HEK293 (cell line): ENCODE data around the gene DPH2.

Experiments
- EGR2 ChIP-seq: fragments of 450-650 bp; formaldehyde crosslinking; IDR thresholded peaks from 2 replicates; pipeline ENCODE4 v1.5.1; 2016; ENCODE audit warnings: low read depth, missing biosample characterization, missing genetic modification characterization
- GLIS1 ChIP-seq: fragments of 450-650 bp; formaldehyde crosslinking; IDR thresholded peaks from 2 replicates; pipeline ENCODE4 v1.5.1; 2016; ENCODE audit warnings: missing biosample characterization, missing genetic modification characterization
- KLF1 ChIP-seq: fragments of 450-650 bp; formaldehyde crosslinking; IDR thresholded peaks from 2 replicates; pipeline ENCODE4 v1.5.1; 2016; ENCODE audit warnings: missing biosample characterization, missing genetic modification characterization
- SCRT1 ChIP-seq: fragments of 450-650 bp; formaldehyde crosslinking; IDR thresholded peaks from 2 replicates; pipeline ENCODE4 v1.5.1; 2016; ENCODE audit warnings: missing biosample characterization, missing genetic modification characterization, borderline replicate concordance
- ZBTB8A ChIP-seq: fragments of 450-650 bp; formaldehyde crosslinking; IDR thresholded peaks from 2 replicates; pipeline ENCODE4 v1.5.1; 2016; ENCODE audit warnings: missing biosample characterization, missing genetic modification characterization
- ZFHX2 ChIP-seq: fragments of 450-650 bp; formaldehyde crosslinking; conservative IDR thresholded peaks from 2 replicates; pipeline ENCODE4 v1.5.1; 2016; ENCODE audit warnings: missing biosample characterization, missing genetic modification characterization
- ZNF155 ChIP-seq: fragments of 450-650 bp; formaldehyde crosslinking; IDR thresholded peaks from 2 replicates; pipeline ENCODE4 v1.5.1; 2016; ENCODE audit warnings: missing biosample characterization, missing genetic modification characterization
- ZSCAN16 ChIP-seq: fragments of 450-650 bp; formaldehyde crosslinking; IDR thresholded peaks from 2 replicates; pipeline ENCODE4 v1.5.1; 2016; ENCODE audit warnings: missing biosample characterization, missing genetic modification characterization
- ZSCAN30 ChIP-seq: fragments of 450-650 bp; IDR thresholded peaks from 2 replicates; pipeline ENCODE4 v1.5.1; 2018; ENCODE audit warnings: missing biosample characterization, mild to moderate bottlenecking, missing genetic modification characterization, moderate library complexity
- ZXDB ChIP-seq: fragments of 450-650 bp; formaldehyde crosslinking; IDR thresholded peaks from 2 replicates; pipeline ENCODE4 v1.5.1; 2016; ENCODE audit warnings: missing biosample characterization, missing genetic modification characterization
- TF ChIP-seq, protein P1 (sequence below): fragments of 450-650 bp; formaldehyde crosslinking; optimal IDR thresholded peaks from 2 replicates; pipeline ENCODE3; 2016; ENCODE audit warnings: missing biosample characterization, mild to moderate bottlenecking, missing genetic modification characterization
- TF ChIP-seq, protein P2 (sequence below): fragments of 450-650 bp; formaldehyde crosslinking; conservative IDR thresholded peaks from 2 replicates; pipeline ENCODE4 v1.5.1; 2016; ENCODE audit warnings: low read depth, missing biosample characterization, missing genetic modification characterization
- TF ChIP-seq, protein P3 (sequence below): fragments of 450-650 bp; formaldehyde crosslinking; IDR thresholded peaks from 2 replicates; pipeline ENCODE4 v1.5.1; 2017; ENCODE audit warnings: missing biosample characterization, missing genetic modification characterization
- TF ChIP-seq, protein P4 (sequence below): fragments of 450-650 bp; formaldehyde crosslinking; IDR thresholded peaks from 2 replicates; pipeline ENCODE4 v1.5.1; 2017; ENCODE audit warnings: missing biosample characterization, mild to moderate bottlenecking, missing genetic modification characterization, moderate library complexity
- TF ChIP-seq, protein P5 (sequence below): fragments of 450-650 bp; formaldehyde crosslinking; IDR thresholded peaks from 2 replicates; pipeline ENCODE4 v1.5.1; 2016; ENCODE audit warnings: missing biosample characterization, missing genetic modification characterization, low read depth
- TF ChIP-seq, protein P6 (sequence below): fragments of 450-650 bp; formaldehyde crosslinking; IDR thresholded peaks from 2 replicates; pipeline ENCODE4 v1.5.1; 2016; ENCODE audit warnings: missing biosample characterization, missing genetic modification characterization

DPH2 gene

DNA sequence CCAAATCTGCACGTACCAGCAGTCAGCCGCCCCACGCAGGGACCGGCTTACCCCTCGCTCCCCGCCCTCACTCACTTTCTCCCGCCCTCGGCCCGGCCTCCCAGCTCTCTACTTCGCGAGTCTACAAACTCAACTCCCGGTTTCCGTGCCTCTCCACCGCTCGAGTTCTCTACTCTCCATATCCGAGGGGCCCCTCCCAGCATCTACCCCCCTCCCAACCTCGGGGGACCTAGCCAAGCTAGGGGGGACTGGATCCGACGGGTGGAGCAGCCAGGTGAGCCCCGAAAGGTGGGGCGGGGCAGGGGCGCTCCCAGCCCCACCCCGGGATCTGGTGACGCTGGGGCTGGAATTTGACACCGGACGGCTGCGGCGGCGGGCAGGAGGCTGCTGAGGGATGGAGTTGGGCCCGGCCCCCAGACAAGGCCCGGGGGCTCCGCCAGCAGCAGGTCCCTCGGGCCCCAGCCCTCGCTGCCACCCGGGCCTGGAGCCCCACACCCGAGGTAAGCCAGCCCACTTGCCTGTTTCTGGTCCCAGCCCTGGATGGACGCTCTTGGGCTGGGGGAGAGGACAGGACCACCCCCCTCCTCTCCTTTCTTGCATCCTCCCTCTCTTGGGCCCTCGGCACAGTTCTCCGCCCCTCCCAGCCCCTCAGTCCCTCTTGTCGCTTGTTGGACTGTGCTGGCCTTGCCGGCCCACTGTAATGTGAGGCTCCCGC lies 36.3 kb upstream of the DPH2 start, which contains the start of gene ARTN (continued):
- TF ChIP-seq, protein P1, sequence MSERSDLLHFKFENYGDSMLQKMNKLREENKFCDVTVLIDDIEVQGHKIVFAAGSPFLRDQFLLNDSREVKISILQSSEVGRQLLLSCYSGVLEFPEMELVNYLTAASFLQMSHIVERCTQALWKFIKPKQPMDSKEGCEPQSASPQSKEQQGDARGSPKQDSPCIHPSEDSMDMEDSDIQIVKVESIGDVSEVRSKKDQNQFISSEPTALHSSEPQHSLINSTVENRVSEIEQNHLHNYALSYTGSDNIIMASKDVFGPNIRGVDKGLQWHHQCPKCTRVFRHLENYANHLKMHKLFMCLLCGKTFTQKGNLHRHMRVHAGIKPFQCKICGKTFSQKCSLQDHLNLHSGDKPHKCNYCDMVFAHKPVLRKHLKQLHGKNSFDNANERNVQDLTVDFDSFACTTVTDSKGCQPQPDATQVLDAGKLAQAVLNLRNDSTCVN (tag by site-specific recombination): peak; percentile 23
- TF ChIP-seq, protein P2, sequence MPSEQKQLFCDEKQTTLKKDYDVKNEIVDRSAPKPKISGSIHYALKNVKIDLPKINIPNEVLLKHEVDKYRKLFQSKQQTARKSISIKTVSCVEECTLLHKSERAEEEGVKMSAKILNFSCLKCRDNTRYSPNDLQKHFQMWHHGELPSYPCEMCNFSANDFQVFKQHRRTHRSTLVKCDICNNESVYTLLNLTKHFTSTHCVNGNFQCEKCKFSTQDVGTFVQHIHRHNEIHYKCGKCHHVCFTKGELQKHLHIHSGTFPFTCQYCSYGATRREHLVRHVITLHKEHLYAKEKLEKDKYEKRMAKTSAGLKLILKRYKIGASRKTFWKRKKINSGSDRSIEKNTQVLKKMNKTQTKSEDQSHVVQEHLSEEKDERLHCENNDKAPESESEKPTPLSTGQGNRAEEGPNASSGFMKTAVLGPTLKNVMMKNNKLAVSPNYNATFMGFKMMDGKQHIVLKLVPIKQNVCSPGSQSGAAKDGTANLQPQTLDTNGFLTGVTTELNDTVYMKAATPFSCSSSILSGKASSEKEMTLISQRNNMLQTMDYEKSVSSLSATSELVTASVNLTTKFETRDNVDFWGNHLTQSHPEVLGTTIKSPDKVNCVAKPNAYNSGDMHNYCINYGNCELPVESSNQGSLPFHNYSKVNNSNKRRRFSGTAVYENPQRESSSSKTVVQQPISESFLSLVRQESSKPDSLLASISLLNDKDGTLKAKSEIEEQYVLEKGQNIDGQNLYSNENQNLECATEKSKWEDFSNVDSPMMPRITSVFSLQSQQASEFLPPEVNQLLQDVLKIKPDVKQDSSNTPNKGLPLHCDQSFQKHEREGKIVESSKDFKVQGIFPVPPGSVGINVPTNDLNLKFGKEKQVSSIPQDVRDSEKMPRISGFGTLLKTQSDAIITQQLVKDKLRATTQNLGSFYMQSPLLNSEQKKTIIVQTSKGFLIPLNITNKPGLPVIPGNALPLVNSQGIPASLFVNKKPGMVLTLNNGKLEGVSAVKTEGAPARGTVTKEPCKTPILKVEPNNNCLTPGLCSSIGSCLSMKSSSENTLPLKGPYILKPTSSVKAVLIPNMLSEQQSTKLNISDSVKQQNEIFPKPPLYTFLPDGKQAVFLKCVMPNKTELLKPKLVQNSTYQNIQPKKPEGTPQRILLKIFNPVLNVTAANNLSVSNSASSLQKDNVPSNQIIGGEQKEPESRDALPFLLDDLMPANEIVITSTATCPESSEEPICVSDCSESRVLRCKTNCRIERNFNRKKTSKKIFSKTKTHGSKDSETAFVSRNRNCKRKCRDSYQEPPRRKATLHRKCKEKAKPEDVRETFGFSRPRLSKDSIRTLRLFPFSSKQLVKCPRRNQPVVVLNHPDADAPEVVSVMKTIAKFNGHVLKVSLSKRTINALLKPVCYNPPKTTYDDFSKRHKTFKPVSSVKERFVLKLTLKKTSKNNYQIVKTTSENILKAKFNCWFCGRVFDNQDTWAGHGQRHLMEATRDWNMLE (tag by site-specific recombination): no peak
- TF ChIP-seq ZFHX2 (peak; percentile 51), KLF1 (peak; percentile 99), ZSCAN16 (no peak), ZNF155 (tag by site-specific recombination) (no peak), GLIS1 (peak; percentile 61), ZSCAN30 (tag by site-specific recombination) (0 out of 2 replicates have a peak, but pooled peaks have one; percentile 60), EGR2 (tag by site-specific recombination) (peak; percentile 5; the same call in 1 of the 2 replicates), ZXDB (peak; percentile 71; the same call in 1 of the 2 replicates), ZBTB8A (tag by site-specific recombination) (peak; percentile 45), SCRT1 (tag by site-specific recombination) (no peak)
- TF ChIP-seq, protein P3, sequence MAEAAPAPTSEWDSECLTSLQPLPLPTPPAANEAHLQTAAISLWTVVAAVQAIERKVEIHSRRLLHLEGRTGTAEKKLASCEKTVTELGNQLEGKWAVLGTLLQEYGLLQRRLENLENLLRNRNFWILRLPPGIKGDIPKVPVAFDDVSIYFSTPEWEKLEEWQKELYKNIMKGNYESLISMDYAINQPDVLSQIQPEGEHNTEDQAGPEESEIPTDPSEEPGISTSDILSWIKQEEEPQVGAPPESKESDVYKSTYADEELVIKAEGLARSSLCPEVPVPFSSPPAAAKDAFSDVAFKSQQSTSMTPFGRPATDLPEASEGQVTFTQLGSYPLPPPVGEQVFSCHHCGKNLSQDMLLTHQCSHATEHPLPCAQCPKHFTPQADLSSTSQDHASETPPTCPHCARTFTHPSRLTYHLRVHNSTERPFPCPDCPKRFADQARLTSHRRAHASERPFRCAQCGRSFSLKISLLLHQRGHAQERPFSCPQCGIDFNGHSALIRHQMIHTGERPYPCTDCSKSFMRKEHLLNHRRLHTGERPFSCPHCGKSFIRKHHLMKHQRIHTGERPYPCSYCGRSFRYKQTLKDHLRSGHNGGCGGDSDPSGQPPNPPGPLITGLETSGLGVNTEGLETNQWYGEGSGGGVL (tag by site-specific recombination): peak; percentile 45; the same call in 1 of the 2 replicates
- TF ChIP-seq, protein P4, sequence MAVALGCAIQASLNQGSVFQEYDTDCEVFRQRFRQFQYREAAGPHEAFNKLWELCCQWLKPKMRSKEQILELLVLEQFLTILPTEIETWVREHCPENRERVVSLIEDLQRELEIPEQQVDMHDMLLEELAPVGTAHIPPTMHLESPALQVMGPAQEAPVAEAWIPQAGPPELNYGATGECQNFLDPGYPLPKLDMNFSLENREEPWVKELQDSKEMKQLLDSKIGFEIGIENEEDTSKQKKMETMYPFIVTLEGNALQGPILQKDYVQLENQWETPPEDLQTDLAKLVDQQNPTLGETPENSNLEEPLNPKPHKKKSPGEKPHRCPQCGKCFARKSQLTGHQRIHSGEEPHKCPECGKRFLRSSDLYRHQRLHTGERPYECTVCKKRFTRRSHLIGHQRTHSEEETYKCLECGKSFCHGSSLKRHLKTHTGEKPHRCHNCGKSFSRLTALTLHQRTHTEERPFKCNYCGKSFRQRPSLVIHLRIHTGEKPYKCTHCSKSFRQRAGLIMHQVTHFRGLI (tag by site-specific recombination): 0 out of 2 replicates have a peak, but pooled peaks have one; percentile 40
- TF ChIP-seq, protein P5, sequence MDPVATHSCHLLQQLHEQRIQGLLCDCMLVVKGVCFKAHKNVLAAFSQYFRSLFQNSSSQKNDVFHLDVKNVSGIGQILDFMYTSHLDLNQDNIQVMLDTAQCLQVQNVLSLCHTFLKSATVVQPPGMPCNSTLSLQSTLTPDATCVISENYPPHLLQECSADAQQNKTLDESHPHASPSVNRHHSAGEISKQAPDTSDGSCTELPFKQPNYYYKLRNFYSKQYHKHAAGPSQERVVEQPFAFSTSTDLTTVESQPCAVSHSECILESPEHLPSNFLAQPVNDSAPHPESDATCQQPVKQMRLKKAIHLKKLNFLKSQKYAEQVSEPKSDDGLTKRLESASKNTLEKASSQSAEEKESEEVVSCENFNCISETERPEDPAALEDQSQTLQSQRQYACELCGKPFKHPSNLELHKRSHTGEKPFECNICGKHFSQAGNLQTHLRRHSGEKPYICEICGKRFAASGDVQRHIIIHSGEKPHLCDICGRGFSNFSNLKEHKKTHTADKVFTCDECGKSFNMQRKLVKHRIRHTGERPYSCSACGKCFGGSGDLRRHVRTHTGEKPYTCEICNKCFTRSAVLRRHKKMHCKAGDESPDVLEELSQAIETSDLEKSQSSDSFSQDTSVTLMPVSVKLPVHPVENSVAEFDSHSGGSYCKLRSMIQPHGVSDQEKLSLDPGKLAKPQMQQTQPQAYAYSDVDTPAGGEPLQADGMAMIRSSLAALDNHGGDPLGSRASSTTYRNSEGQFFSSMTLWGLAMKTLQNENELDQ (tag by site-specific recombination): no peak
- TF ChIP-seq, protein P6, sequence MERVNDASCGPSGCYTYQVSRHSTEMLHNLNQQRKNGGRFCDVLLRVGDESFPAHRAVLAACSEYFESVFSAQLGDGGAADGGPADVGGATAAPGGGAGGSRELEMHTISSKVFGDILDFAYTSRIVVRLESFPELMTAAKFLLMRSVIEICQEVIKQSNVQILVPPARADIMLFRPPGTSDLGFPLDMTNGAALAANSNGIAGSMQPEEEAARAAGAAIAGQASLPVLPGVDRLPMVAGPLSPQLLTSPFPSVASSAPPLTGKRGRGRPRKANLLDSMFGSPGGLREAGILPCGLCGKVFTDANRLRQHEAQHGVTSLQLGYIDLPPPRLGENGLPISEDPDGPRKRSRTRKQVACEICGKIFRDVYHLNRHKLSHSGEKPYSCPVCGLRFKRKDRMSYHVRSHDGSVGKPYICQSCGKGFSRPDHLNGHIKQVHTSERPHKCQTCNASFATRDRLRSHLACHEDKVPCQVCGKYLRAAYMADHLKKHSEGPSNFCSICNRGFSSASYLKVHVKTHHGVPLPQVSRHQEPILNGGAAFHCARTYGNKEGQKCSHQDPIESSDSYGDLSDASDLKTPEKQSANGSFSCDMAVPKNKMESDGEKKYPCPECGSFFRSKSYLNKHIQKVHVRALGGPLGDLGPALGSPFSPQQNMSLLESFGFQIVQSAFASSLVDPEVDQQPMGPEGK (tag by site-specific recombination): peak; percentile 94
